ENCODE measurements around the gene EPB41L5.

- TF ChIP-seq, protein P1, sequence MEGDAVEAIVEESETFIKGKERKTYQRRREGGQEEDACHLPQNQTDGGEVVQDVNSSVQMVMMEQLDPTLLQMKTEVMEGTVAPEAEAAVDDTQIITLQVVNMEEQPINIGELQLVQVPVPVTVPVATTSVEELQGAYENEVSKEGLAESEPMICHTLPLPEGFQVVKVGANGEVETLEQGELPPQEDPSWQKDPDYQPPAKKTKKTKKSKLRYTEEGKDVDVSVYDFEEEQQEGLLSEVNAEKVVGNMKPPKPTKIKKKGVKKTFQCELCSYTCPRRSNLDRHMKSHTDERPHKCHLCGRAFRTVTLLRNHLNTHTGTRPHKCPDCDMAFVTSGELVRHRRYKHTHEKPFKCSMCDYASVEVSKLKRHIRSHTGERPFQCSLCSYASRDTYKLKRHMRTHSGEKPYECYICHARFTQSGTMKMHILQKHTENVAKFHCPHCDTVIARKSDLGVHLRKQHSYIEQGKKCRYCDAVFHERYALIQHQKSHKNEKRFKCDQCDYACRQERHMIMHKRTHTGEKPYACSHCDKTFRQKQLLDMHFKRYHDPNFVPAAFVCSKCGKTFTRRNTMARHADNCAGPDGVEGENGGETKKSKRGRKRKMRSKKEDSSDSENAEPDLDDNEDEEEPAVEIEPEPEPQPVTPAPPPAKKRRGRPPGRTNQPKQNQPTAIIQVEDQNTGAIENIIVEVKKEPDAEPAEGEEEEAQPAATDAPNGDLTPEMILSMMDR (IDR thresholded peaks at IDR 0.05) = no peak
- TF ChIP-seq POLR2A (IDR thresholded peaks at IDR 0.05) (no peak), POLR2AphosphoS5 (IDR thresholded peaks at IDR 0.05) (no peak)
These were observed 129.8 kb downstream of the EPB41L5 start for GRCh38 chr2:120142528-120143219.

Measured in breast epithelium (tissue), 3 donors.